ENCODE data around the gene ATG101.

- TF ChIP-seq CTCF (IDR thresholded peaks at IDR 0.05) (no peak), EZH2 (IDR thresholded peaks at IDR 0.05; ENCODE audit: borderline replicate concordance, insufficient read depth, low read depth, low read length, poor library complexity, severe bottlenecking) (no peak)
Measured at GRCh38 chr12:52055731-52056711, 13.8 kb upstream of the ATG101 start.
